HepG2 (cell line): Measurements from ENCODE around the gene USP38. TPM values are rescaled to one million over a fixed set of nuclear protein-coding genes. Genes with fewer than 3 reads are reported as not detected.

Source experiments
- ATF7-NPFF ChIP-seq: sonication (generic); formaldehyde crosslinking; IDR thresholded peaks from 2 replicates; pipeline ENCODE4 v1.8.1; 2023; ENCODE audit warnings: mild to moderate bottlenecking, low read depth, missing genetic modification reagents, moderate library complexity
- ETV6 ChIP-seq: sonication (generic); formaldehyde crosslinking; conservative IDR thresholded peaks from 2 replicates; pipeline ENCODE4 v1.4.0; 2020; ENCODE audit warnings: missing genetic modification reagents
- MEIS1 ChIP-seq: sonication (generic); formaldehyde crosslinking; IDR thresholded peaks from 2 replicates; pipeline ENCODE4 v1.9.0; 2021; ENCODE audit warnings: mild to moderate bottlenecking, missing genetic modification reagents, moderate library complexity, borderline replicate concordance
- MYPOP ChIP-seq: sonication (generic); formaldehyde crosslinking; IDR thresholded peaks from 2 replicates; pipeline ENCODE4 v1.8.1; 2023; ENCODE audit warnings: mild to moderate bottlenecking, moderate library complexity, missing genetic modification reagents
- POGK ChIP-seq: sonication (generic); formaldehyde crosslinking; conservative IDR thresholded peaks from 2 replicates; pipeline ENCODE4 v1.8.0; 2022; ENCODE audit warnings: mild to moderate bottlenecking, moderate library complexity, missing genetic modification reagents
- RXRB ChIP-seq: IDR thresholded peaks from 2 replicates; pipeline ENCODE4 v1.6.1; 2016; ENCODE audit warnings: borderline replicate concordance, missing genetic modification reagents, missing compliant biosample characterization
- SSRP1 ChIP-seq: IDR thresholded peaks from 2 replicates; pipeline ENCODE4 v1.6.1; 2016; ENCODE audit warnings: control low read depth
- WIZ ChIP-seq: sonication (generic); formaldehyde crosslinking; IDR thresholded peaks from 2 replicates; pipeline ENCODE4 v1.5.1; 2020; ENCODE audit warnings: mild to moderate bottlenecking, missing genetic modification reagents
- ZBTB20 ChIP-seq: sonication (generic); formaldehyde crosslinking; IDR thresholded peaks from 2 replicates; pipeline ENCODE4 v1.8.1; 2023; ENCODE audit warnings: missing genetic modification reagents, low read depth, mild to moderate bottlenecking, borderline replicate concordance
- ZKSCAN8 ChIP-seq: IDR thresholded peaks from 2 replicates; pipeline ENCODE4 v1.6.1; 2016; ENCODE audit warnings: borderline replicate concordance, missing genetic modification reagents, missing compliant biosample characterization
- ZMYM2 ChIP-seq: sonication (generic); formaldehyde crosslinking; IDR thresholded peaks from 2 replicates; pipeline ENCODE4 v1.8.0; 2022; ENCODE audit warnings: mild to moderate bottlenecking, missing genetic modification reagents
- polyA plus RNA-seq, 8 experiments: library from polyadenylated mRNA; depleted of rRNA in 3 of 8; stranded (reverse) in 7 of 8; unstranded in 1 of 8; fragments of >200 nt; fragmentation: Illumina TruSeq in 4 of 8; extraction: Trizol in 4 of 8; gene quantifications; 2 replicates each; pipeline versions ENCODE4 v1.2.1 to v1.2.3, GENCODE V29; 2011 to 2016; ENCODE audit warnings: low read depth in 4 of 8, missing spikeins in 1 of 8, mixed read lengths in 1 of 8; ENCODE audit not compliant: insufficient read depth in 1 of 8
- total RNA-seq, 5 experiments: library from RNA; depleted of rRNA; stranded (reverse); fragments of >200 nt; fragmentation: Illumina TruSeq; extraction: Trizol; gene quantifications; 2 replicates each; pipeline ENCODE4 v1.2.3, GENCODE V29; 2016; ENCODE audit warnings: low read depth in 1 of 5
- TF ChIP-seq, protein P1 (sequence below): sonication (generic); formaldehyde crosslinking; IDR thresholded peaks from 2 replicates; pipeline ENCODE4 v1.8.1; 2022; ENCODE audit warnings: low read depth, mild to moderate bottlenecking, missing genetic modification reagents

The USP38 gene
- total and polyA plus RNA-seq, 2 of the 13 experiments (the other 11 are each of a cell fraction or from before 2014, with no cell fraction given) = 4.5 to 11.8 TPM

- TF ChIP-seq, protein P1, sequence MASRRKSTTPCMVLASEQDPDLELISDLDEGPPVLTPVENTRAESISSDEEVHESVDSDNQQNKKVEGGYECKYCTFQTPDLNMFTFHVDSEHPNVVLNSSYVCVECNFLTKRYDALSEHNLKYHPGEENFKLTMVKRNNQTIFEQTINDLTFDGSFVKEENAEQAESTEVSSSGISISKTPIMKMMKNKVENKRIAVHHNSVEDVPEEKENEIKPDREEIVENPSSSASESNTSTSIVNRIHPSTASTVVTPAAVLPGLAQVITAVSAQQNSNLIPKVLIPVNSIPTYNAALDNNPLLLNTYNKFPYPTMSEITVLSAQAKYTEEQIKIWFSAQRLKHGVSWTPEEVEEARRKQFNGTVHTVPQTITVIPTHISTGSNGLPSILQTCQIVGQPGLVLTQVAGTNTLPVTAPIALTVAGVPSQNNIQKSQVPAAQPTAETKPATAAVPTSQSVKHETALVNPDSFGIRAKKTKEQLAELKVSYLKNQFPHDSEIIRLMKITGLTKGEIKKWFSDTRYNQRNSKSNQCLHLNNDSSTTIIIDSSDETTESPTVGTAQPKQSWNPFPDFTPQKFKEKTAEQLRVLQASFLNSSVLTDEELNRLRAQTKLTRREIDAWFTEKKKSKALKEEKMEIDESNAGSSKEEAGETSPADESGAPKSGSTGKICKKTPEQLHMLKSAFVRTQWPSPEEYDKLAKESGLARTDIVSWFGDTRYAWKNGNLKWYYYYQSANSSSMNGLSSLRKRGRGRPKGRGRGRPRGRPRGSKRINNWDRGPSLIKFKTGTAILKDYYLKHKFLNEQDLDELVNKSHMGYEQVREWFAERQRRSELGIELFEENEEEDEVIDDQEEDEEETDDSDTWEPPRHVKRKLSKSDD (CRISPR knock-in tag) = no peak
- TF ChIP-seq MYPOP (peak; percentile 42; the same call in 1 of the 2 replicates), SSRP1 (CRISPR knock-in tag) (0 out of 2 replicates have a peak, but pooled peaks have one; percentile 41), WIZ (CRISPR knock-in tag) (peak; percentile 58; the same call in 1 of the 2 replicates), POGK (CRISPR knock-in tag) (0 out of 2 replicates have a peak, but pooled peaks have one; percentile 63), ATF7-NPFF (CRISPR knock-in tag) (peak; percentile 9; the same call in 1 of the 2 replicates), RXRB (CRISPR knock-in tag) (no peak), ETV6 (CRISPR knock-in tag) (no peak), MEIS1 (CRISPR knock-in tag) (0 out of 2 replicates have a peak, but pooled peaks have one; percentile 12), ZMYM2 (CRISPR knock-in tag) (0 out of 2 replicates have a peak, but pooled peaks have one; percentile 4), ZBTB20 (CRISPR knock-in tag) (0 out of 2 replicates have a peak, but pooled peaks have one; percentile 45), ZKSCAN8 (no peak)
These were observed 763 bp downstream of the USP38 start (continued) for GRCh38 chr4:143185253-143186107.
